ENCODE results near the gene SLC43A2.

SLC43A2 gene

GRCh38 chr17:1625053-1625452 is 3.6 kb downstream of the SLC43A2 start:
- CTCF ChIA-PET = interaction anchor here (0.6 to 1.9 kb wide), 3 partner anchors 9 to 51 kb away, joined by 3 to 9 read pairs (median 4); no protein-coding TSS in a partner anchor
- POLR2A ChIA-PET = interaction anchor here (2.5 kb wide), 1 partner anchor 50 kb away, joined by 7 read pairs; no protein-coding TSS in a partner anchor
- H3K4me3 ChIP-seq (ENCODE audit: low read depth, low read length) = no peak overlapping the region
- no peak for TF ChIP-seq YY2 (tag by site-specific recombination; IDR thresholded peaks at IDR 0.05)
- no peak for TF ChIP-seq BCL11B (tag by site-specific recombination; IDR thresholded peaks at IDR 0.05; ENCODE audit: low read depth)
- no peak for TF ChIP-seq ZNF658 (tag by site-specific recombination; IDR thresholded peaks at IDR 0.05)
- no peak for TF ChIP-seq ZNF518A (tag by site-specific recombination; conservative IDR thresholded peaks at IDR 0.05; ENCODE audit: low read depth)
- TF ChIP-seq ZNF776 (tag by site-specific recombination; IDR thresholded peaks at IDR 0.05; ENCODE audit: borderline replicate concordance) = no peak
- no peak for TF ChIP-seq PBX3 (CRISPR knock-in tag; IDR thresholded peaks at IDR 0.05)
- TF ChIP-seq SP7 (tag by site-specific recombination; IDR thresholded peaks at IDR 0.05) = no peak
- TF ChIP-seq ZNF473 (tag by site-specific recombination; IDR thresholded peaks at IDR 0.05) = no peak
- no peak for TF ChIP-seq ZNF48 (tag by site-specific recombination; IDR thresholded peaks at IDR 0.05)
- TF ChIP-seq ZBTB44 (tag by site-specific recombination; IDR thresholded peaks at IDR 0.05) = no peak
- no peak for TF ChIP-seq HOXA7 (CRISPR knock-in tag; IDR thresholded peaks at IDR 0.05; ENCODE audit: borderline replicate concordance)
- TF ChIP-seq ZNF148 (tag by site-specific recombination; IDR thresholded peaks at IDR 0.05; ENCODE audit: borderline replicate concordance) = no peak
- no peak for TF ChIP-seq ZNF585B (tag by site-specific recombination; IDR thresholded peaks at IDR 0.05)
- TF ChIP-seq YY1 (tag by site-specific recombination; IDR thresholded peaks at IDR 0.05) = no peak
- no peak for TF ChIP-seq ZNF560 (tag by site-specific recombination; IDR thresholded peaks at IDR 0.05; ENCODE audit: borderline replicate concordance)
- no peak for TF ChIP-seq GLIS2 (tag by site-specific recombination; IDR thresholded peaks at IDR 0.05)
- no peak for TF ChIP-seq ZNF600 (tag by site-specific recombination; IDR thresholded peaks at IDR 0.05)
- no peak for TF ChIP-seq ZNF660 (tag by site-specific recombination; IDR thresholded peaks at IDR 0.05)
- TF ChIP-seq KLF10 (tag by site-specific recombination; IDR thresholded peaks at IDR 0.05) = no peak
- TF ChIP-seq ZNF544 (tag by site-specific recombination; IDR thresholded peaks at IDR 0.05) = no peak
- H3K4me1 ChIP-seq (ENCODE audit: control insufficient read depth, insufficient read depth, low read length) = no peaks in the 10 kb centered on the region; the same call in 1 of the 2 replicates
- no peaks in the 10 kb centered on the region for H3K9me3 ChIP-seq (ENCODE audit: control insufficient read depth, insufficient read depth, low read depth, low read length)
- no peak overlapping the region for H3K27ac ChIP-seq (ENCODE audit: extremely low read depth, low read depth, low read length)
- H3K36me3 ChIP-seq (ENCODE audit: control insufficient read depth in 2 of 2, insufficient read depth in 1 of 2, low read length in 2 of 2) = no peaks in the 10 kb centered on the region
